Type B pancreatic cell (in vitro differentiated cells): ENCODE measurements around the gene NFYC. TPM values are rescaled to one million over a fixed set of nuclear protein-coding genes. Genes with fewer than 3 reads are reported as not detected.

Source experiments
- DNase-seq: peaks from one replicate; pipeline ENCODE4 v3.0.0; 2021; ENCODE audit warnings: mixed read lengths; ENCODE audit not compliant: unreplicated experiment; ENCODE audit errors: extremely low spot score
- H3K27ac Mint-ChIP-seq: 2 replicates; pipeline ENCODE4 v1.8.0; 2021; ENCODE audit warnings: mild to moderate bottlenecking, mixed read lengths
- H3K27me3 Mint-ChIP-seq: 2 replicates; pipeline ENCODE4 v1.8.0; 2021; ENCODE audit warnings: mixed read lengths
- H3K36me3 Mint-ChIP-seq: 2 replicates; pipeline ENCODE4 v1.8.0; 2021; ENCODE audit warnings: mixed read lengths
- H3K4me1 Mint-ChIP-seq: one replicate; pipeline ENCODE4 v1.8.0; 2021; ENCODE audit warnings: mixed read lengths; ENCODE audit not compliant: unreplicated experiment
- H3K4me3 Mint-ChIP-seq: 2 replicates; pipeline ENCODE4 v1.8.0; 2021; ENCODE audit warnings: mild to moderate bottlenecking, mixed read lengths
- H3K9me3 Mint-ChIP-seq: 2 replicates; pipeline ENCODE4 v1.8.0; 2021; ENCODE audit warnings: mixed read lengths
- CTCF ChIP-seq: fragments of 200-600 bp; sonication (generic); conservative IDR thresholded peaks from 2 replicates; pipeline ENCODE4 v1.5.0; 2021; ENCODE audit warnings: antibody characterized with exemption, mild to moderate bottlenecking
- total RNA-seq: library from RNA; stranded (reverse); gene quantifications from 2 replicates; pipeline ENCODE4 v1.2.1, GENCODE V29; 2021; ENCODE audit warnings: low replicate concordance

The NFYC gene
- total RNA-seq, 1 donor from 2014 or later, result 71.3 TPM

GRCh38 chr1:40748841-40749718 lies 57.6 kb downstream of the NFYC start:
- no peaks in the 10 kb centered on the region for H3K9me3 Mint-ChIP-seq
- H3K27ac Mint-ChIP-seq, result no peak overlapping the region
- DNase-seq, result no peak
- H3K27me3 Mint-ChIP-seq, result no peaks in the 10 kb centered on the region
- no peak for TF ChIP-seq CTCF
- H3K36me3 Mint-ChIP-seq, result peaks cover 34% of the 10 kb centered on the region
- H3K4me1 Mint-ChIP-seq, result peaks cover 4% of the 10 kb centered on the region
- no peak overlapping the region for H3K4me3 Mint-ChIP-seq

- Mint-ChIP-seq H3K4me1 (peaks cover 4% of the 10 kb centered on the region), H3K4me3 (no peak overlapping the region), H3K27ac (no peak overlapping the region), H3K27me3 (no peaks in the 10 kb centered on the region), H3K9me3 (no peaks in the 10 kb centered on the region), H3K36me3 (peaks cover 34% of the 10 kb centered on the region)
- TF ChIP-seq CTCF, result no peak
- DNase-seq, result no peak
Observed at GRCh38 chr1:40749817-40750216, 58.3 kb downstream of the NFYC start.

DNA sequence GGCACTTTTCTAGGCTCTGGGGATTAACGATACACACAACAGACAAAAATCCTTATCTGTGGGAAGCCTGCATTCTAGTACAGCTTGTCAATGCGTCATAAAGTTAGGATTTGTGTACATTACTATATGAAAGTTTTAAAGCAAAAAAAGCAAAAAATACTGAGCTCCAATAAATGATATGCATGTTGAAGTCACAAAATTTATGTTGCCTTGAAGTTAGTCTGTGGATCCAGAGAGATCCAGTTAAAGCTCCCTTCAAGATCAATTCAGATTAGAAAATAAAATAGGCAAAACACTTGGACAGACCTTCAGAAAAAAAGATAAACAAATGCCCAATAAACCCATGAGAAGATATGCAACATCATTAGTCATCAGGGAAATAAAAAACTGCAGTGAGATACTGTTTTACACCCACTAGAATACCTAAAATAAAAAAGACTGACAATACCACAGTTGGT lies 59.0 kb downstream of the NFYC start:
- Mint-ChIP-seq H3K27ac (no peak overlapping the region), H3K4me1 (peaks cover 4% of the 10 kb centered on the region), H3K36me3 (peaks cover 30% of the 10 kb centered on the region), H3K27me3 (no peaks in the 10 kb centered on the region), H3K4me3 (no peak overlapping the region), H3K9me3 (no peaks in the 10 kb centered on the region)
- no peak for TF ChIP-seq CTCF
- no peak for DNase-seq

GRCh38 chr1:40751802-40752201 lies 60.3 kb downstream of the NFYC start:
- H3K36me3 Mint-ChIP-seq, result peaks cover 32% of the 10 kb centered on the region
- no peak for TF ChIP-seq CTCF
- no peaks in the 10 kb centered on the region for H3K27me3 Mint-ChIP-seq
- no peak overlapping the region for H3K4me3 Mint-ChIP-seq
- peaks cover 6% of the 10 kb centered on the region for H3K4me1 Mint-ChIP-seq
- DNase-seq, result no peak
- no peak overlapping the region for H3K27ac Mint-ChIP-seq
- H3K9me3 Mint-ChIP-seq, result no peaks in the 10 kb centered on the region

DNA sequence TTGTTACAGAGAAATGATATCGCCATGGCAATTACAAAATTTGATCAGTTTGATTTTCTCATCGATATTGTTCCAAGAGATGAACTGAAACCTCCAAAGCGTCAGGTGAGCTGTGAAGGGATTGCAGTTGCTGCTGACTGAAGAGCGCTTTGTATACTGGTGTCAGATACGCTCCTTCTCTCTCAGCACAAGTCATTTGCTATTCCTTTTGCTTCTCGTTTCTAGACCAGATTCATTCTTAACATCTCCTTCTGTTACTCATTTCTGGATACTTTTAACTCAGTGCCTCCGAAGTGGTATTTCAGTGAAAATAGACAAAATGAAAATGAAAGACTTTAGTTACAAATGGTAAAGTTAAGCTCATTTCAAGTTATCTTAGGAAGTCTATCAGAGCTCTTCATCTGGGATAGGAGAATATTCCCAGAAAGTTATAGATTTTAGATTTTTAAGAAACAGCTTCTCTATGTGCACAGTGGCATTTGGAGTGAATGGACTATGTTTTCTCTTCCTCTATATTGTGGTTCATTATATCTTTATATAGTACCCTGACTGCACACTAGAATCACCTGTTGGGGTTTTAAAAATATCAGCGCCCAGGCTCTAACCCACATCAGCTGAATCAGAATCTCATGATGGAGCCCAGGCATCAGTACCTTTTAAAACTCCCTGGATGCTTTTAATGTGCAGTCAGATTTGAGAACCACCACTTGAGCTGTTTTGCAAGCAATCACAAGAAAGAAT lies 61.8 kb downstream of the NFYC start:
- H3K27me3 Mint-ChIP-seq, result no peaks in the 10 kb centered on the region
- H3K9me3 Mint-ChIP-seq, result no peaks in the 10 kb centered on the region
- H3K36me3 Mint-ChIP-seq, result peaks cover 26% of the 10 kb centered on the region
- H3K4me3 Mint-ChIP-seq, result no peak overlapping the region
- no peak for DNase-seq
- no peak overlapping the region for H3K27ac Mint-ChIP-seq
- H3K4me1 Mint-ChIP-seq, result peaks cover 4% of the 10 kb centered on the region
- no peak for TF ChIP-seq CTCF
